HG03175 (cell line): ENCODE data around the gene OGG1.
A peak's percentile ranks its signal among the peaks of the same experiment; 100 is the strongest.

ENCODE experiments used
- ATAC-seq: cut with Tn5 transposase; IDR thresholded peaks from one replicate; pipeline ENCODE4 v1.9.1; 2021; ENCODE audit warnings: mild to moderate bottlenecking, moderate library complexity; ENCODE audit not compliant: unreplicated experiment

OGG1 gene

GRCh38 chr3:9727041-9727595 lies 22.6 kb upstream of the OGG1 start:
- peak; percentile 27 for ATAC-seq

- ATAC-seq, result no peak
Measured at GRCh38 chr3:9727743-9728142, 22.0 kb upstream of the OGG1 start.

- no peak for ATAC-seq
Measured at GRCh38 chr3:9729419-9729818, 20.3 kb upstream of the OGG1 start.

GRCh38 chr3:9730657-9731205 lies 19.0 kb upstream of the OGG1 start:
- ATAC-seq, result peak; percentile 40

- ATAC-seq, result peak; percentile 92
Measured at GRCh38 chr3:9731206-9732079, 18.3 kb upstream of the OGG1 start, which contains the start of gene BRPF1. Gene BRPF1, plus strand, starts transcription at chr3:9731735. Its CDS starts 2,406 bp downstream, at chr3:9734141.

DNA sequence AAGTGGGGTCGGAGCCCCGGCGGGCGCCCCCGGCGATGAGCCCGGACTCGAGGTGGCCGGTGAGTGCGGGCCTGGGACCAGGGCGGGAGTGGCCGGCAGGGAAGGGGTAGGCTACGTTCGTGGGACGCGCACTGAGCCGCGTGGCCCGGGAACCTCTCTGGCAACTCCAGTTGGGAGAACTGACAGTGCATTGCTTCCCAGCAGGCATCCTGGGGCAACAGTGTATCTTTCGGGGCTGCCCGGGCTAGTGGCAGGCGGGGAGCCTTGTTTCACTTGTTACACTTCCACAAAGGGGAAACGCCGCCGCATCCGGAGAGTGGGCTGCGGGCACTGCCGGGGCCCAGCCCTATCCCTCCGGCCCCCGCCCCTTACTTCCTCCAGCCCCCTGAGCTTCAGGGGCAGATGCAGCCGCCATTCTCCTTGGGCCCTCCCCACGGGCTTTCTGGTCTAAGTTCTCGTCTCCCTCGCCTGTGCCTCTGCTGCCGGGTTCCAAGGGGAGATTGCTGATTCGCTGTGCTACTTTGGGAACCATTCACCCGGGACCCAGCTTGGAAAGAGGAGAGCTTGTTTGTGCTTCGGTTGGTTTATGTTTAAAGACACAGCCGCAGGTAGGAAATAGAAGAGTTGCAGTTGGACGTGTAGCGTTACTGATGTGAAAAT lies 17.5 kb upstream of the OGG1 start:
- no peak for ATAC-seq

- no peak for ATAC-seq
Measured at GRCh38 chr3:9732740-9733115, 17.0 kb upstream of the OGG1 start.

DNA sequence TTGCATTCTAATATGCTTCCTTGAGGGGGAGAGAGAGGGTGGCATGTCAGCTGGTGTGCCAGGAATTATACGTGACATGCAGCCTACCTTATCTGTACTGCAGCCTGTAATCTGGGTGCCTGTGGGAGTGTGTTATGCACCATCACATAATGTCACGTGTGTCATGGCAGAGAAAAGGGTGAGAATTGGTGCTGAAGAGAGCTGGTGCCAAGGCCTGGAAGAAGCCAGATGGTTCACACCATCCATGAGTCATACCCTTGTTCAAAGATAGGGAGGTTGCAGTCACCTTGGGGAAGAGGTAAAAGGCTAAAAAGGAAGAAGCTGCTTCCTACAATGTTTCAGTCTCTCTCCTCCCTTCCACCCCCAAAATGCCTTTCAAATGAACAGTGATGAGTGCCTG lies 12.9 kb upstream of the OGG1 start:
- no peak for ATAC-seq

GRCh38 chr3:9739181-9739580 lies 10.6 kb upstream of the OGG1 start:
- ATAC-seq, result no peak

- no peak for ATAC-seq
Measured at GRCh38 chr3:9742560-9742959, 7.2 kb upstream of the OGG1 start.

- ATAC-seq, result no peak
Measured at GRCh38 chr3:9743548-9743947, 6.2 kb upstream of the OGG1 start.

- ATAC-seq, result no peak
Measured at GRCh38 chr3:9744162-9744561, 5.6 kb upstream of the OGG1 start.

GRCh38 chr3:9745521-9745920 lies 4.2 kb upstream of the OGG1 start:
- ATAC-seq, result no peak

- no peak for ATAC-seq
Measured at GRCh38 chr3:9746330-9746729, 3.4 kb upstream of the OGG1 start.

DNA sequence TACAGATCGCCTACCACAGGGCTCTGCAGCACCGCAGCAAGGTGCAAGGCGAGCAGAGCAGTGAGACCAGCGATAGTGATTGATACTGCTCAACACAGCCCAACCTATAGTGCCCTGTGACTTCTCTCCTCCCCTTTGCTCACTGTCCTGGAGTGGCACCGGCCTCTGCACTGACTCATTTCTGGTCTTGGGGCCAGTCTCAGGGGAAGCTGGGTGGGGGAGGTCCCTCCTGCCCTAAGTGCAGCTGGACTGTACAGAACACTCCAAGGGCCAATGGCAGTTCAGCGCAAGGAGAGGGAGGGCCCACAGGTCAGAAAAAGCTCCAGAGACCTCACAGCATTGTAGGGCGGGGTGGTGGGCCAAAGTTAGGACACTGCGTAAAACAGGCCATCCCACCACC lies 2.5 kb upstream of the OGG1 start:
- ATAC-seq, result no peak

GRCh38 chr3:9748031-9748430 lies 1.7 kb upstream of the OGG1 start:
- no peak for ATAC-seq

- ATAC-seq, result no peak
Measured at GRCh38 chr3:9749296-9749644, 482 bp upstream of the OGG1 start.

DNA sequence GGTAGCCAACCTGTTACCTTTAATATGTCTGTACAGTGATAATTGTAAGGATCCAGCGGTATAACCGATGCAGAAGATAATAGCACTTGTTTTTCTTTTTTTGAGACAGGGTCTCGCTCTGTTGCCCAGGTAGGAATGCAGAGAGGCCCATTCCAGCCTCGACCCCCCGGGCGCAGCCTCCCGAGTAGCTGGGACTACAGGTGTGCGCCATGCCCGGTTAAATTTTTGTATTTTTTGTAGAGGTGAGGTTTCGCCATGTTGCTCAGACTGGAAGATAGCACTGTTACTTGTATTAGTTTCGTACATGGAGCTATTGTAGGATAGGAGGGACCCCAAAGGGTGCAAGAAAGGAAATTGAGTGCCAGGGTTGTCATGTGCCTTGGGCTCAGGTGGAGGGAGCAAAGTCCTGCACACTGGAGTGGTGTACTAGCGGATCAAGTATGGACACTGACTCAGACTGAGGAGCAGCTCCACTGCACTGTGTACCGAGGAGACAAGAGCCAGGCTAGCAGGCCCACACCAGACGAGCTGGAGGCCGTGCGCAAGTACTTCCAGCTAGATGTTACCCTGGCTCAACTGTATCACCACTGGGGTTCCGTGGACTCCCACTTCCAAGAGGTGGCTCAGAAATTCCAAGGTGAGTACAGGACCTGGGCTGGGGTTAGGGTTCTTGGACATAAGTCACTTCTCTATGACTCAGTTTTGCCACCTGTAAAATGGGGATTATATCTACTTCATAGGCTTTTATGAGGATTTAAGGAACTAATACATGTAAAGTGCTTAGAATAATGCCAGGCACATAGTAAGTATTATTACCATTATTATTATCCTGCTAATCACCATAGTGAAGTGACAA lies 1.0 kb downstream of the OGG1 start:
- no peak for ATAC-seq

GRCh38 chr3:9754678-9755077 lies 4.9 kb downstream of the OGG1 start:
- ATAC-seq, result no peak

DNA sequence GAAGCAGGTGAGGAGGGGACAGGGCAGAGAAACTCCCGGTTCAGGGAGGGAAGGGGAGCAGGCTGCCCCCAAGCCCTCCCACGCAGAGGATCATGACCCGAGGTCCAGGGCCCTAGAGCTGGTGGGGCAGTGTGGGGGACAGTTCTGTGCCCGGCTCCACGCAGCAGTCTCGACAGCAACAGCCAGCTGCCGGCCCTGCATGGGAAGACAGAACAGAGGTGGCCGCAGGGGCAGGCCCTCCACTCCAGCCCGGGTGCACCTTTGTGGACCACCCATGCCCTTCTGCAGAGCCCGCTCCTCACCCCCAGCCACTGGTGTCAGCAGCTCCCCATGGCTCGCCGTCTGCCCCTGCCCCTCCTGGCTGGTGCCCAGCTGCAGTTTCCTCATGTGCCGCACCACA lies 7.7 kb downstream of the OGG1 start:
- ATAC-seq, result no peak
